ENCODE data around the gene SCMH1.
A peak's percentile ranks its signal among the peaks of the same experiment; 100 is the strongest.
"Not testable (repeated sequence)": the region's sequence is repeated elsewhere in the genome, so short reads cannot be mapped to it uniquely, and the experiment has no call there.

SCMH1 gene

GRCh38 chr1:41226815-41227434 is 15.2 kb downstream of the SCMH1 start:
- FAIRE-seq (no peak), DNase-seq (ENCODE audit: insufficient read length) (no peak)
- no peak for TF ChIP-seq TAF1 (IDR thresholded peaks at IDR 0.05; ENCODE audit: borderline replicate concordance, low read depth, low read length)
- no peak for TF ChIP-seq POLR2AphosphoS5 (IDR thresholded peaks at IDR 0.05; ENCODE audit: low read depth, low read length)
- TF ChIP-seq POLR2A (IDR thresholded peaks at IDR 0.05; ENCODE audit: low read depth, low read length): no peak

GRCh38 chr1:41225495-41225894 is 16.6 kb downstream of the SCMH1 start:
- DNase-seq (ENCODE audit: insufficient read length) (no peak), FAIRE-seq (no peak)
- TF ChIP-seq TAF1 (IDR thresholded peaks at IDR 0.05; ENCODE audit: borderline replicate concordance, low read depth, low read length) (no peak), POLR2AphosphoS5 (IDR thresholded peaks at IDR 0.05; ENCODE audit: low read depth, low read length) (no peak), POLR2A (IDR thresholded peaks at IDR 0.05; ENCODE audit: low read depth, low read length) (no peak)

GRCh38 chr1:41222496-41222895 is 19.6 kb downstream of the SCMH1 start:
- DNase-seq (ENCODE audit: insufficient read length) (no peak), FAIRE-seq (peak; percentile 84)
- TF ChIP-seq TAF1 (IDR thresholded peaks at IDR 0.05; ENCODE audit: borderline replicate concordance, low read depth, low read length) (no peak), POLR2A (IDR thresholded peaks at IDR 0.05; ENCODE audit: low read depth, low read length) (no peak), POLR2AphosphoS5 (IDR thresholded peaks at IDR 0.05; ENCODE audit: low read depth, low read length) (no peak)

GRCh38 chr1:41221995-41222394 is 20.1 kb downstream of the SCMH1 start:
- DNase-seq (ENCODE audit: insufficient read length) (no peak), FAIRE-seq (no peak)
- TF ChIP-seq POLR2A (IDR thresholded peaks at IDR 0.05; ENCODE audit: low read depth, low read length): no peak
- no peak for TF ChIP-seq TAF1 (IDR thresholded peaks at IDR 0.05; ENCODE audit: borderline replicate concordance, low read depth, low read length)
- no peak for TF ChIP-seq POLR2AphosphoS5 (IDR thresholded peaks at IDR 0.05; ENCODE audit: low read depth, low read length)

DNA sequence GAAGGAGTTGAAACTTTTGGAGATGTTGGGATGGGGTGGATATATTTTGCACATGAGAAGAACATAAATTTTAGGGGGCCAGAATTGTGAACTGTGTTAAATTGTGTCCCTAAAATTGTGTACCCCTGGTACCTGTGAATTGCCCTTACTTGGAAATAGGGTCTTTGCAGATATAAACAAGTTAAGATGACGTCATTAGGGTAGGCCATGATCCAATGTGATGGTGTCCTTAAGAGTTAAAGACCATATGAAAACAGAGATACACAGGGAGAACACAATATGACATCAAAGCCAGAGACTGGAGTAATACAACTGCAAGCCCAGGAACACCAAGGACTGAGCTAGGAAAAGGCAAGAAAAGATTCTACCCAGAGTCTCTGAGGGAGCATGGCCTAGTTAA is 24.0 kb downstream of the SCMH1 start:
- FAIRE-seq (no peak), DNase-seq (ENCODE audit: insufficient read length) (no peak)
- TF ChIP-seq POLR2AphosphoS5 (IDR thresholded peaks at IDR 0.05; ENCODE audit: low read depth, low read length) (no peak), POLR2A (IDR thresholded peaks at IDR 0.05; ENCODE audit: low read depth, low read length) (no peak), TAF1 (IDR thresholded peaks at IDR 0.05; ENCODE audit: borderline replicate concordance, low read depth, low read length) (no peak)

GRCh38 chr1:41217441-41217840 is 24.7 kb downstream of the SCMH1 start:
- FAIRE-seq: no peak
- no peak for DNase-seq (ENCODE audit: insufficient read length)
- TF ChIP-seq POLR2AphosphoS5 (IDR thresholded peaks at IDR 0.05; ENCODE audit: low read depth, low read length) (no peak), TAF1 (IDR thresholded peaks at IDR 0.05; ENCODE audit: borderline replicate concordance, low read depth, low read length) (no peak), POLR2A (IDR thresholded peaks at IDR 0.05; ENCODE audit: low read depth, low read length) (no peak)

GRCh38 chr1:41215623-41216022 is 26.5 kb downstream of the SCMH1 start:
- DNase-seq (ENCODE audit: insufficient read length) (no peak), FAIRE-seq (no peak)
- TF ChIP-seq TAF1 (IDR thresholded peaks at IDR 0.05; ENCODE audit: borderline replicate concordance, low read depth, low read length): no peak
- TF ChIP-seq POLR2AphosphoS5 (IDR thresholded peaks at IDR 0.05; ENCODE audit: low read depth, low read length): no peak
- no peak for TF ChIP-seq POLR2A (IDR thresholded peaks at IDR 0.05; ENCODE audit: low read depth, low read length)

- no peak for DNase-seq (ENCODE audit: insufficient read length)
- FAIRE-seq: no peak
- TF ChIP-seq TAF1 (IDR thresholded peaks at IDR 0.05; ENCODE audit: borderline replicate concordance, low read depth, low read length) (no peak), POLR2A (IDR thresholded peaks at IDR 0.05; ENCODE audit: low read depth, low read length) (no peak), POLR2AphosphoS5 (IDR thresholded peaks at IDR 0.05; ENCODE audit: low read depth, low read length) (no peak)
These were observed 28.8 kb downstream of the SCMH1 start for GRCh38 chr1:41213341-41213740.

GRCh38 chr1:41211608-41212007 is 30.5 kb downstream of the SCMH1 start:
- DNase-seq (ENCODE audit: insufficient read length); FAIRE-seq: not testable (repeated sequence)

DNA sequence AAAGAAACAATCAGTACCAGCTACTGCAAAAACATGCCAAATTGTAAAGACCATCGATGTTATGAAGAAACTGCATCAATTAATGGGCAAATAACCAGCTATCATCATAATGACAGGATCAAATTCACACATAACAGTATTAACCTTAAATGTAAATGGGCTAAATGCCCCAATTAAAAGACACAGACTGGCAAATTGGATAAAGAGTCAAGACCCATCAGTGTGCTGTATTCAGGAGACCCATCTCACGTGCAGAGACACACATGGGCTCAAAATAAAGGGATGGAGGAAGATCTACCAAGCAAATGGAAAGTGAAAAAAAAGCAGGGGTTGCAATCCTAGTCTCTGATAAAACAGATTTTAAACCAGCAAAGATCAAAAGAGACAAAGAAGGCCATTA is 35.1 kb downstream of the SCMH1 start:
- not testable (repeated sequence) for FAIRE-seq

GRCh38 chr1:41200728-41201127 is 41.4 kb downstream of the SCMH1 start:
- no peak for DNase-seq (ENCODE audit: insufficient read length)
- no peak for FAIRE-seq
- no peak for TF ChIP-seq POLR2AphosphoS5 (IDR thresholded peaks at IDR 0.05; ENCODE audit: low read depth, low read length)

More for the DNA sequence above, 35.1 kb downstream of the SCMH1 start:
- DNase-seq (ENCODE audit: insufficient read length): not testable (repeated sequence)

DNA sequence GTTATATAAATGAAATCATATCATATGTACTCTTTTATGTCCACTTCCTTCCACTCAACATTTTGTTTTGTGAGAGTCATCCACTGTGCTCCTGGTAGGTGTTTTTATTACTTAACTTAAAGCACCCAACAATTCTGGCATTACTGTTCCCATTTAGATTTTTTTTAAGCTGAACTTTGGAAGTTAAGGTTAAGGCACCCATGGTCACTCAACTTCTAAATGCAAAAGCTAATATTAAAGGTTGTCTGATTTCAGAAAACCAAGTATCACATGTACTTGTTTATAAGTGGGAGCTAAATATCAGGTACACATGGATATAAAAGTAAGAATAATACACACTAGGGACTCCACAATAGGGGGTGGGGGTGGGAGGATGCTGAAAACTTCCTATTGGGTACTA is 42.7 kb downstream of the SCMH1 start:
- TF ChIP-seq POLR2AphosphoS5 (IDR thresholded peaks at IDR 0.05; ENCODE audit: low read depth, low read length): no peak
- no peak for TF ChIP-seq POLR2A (IDR thresholded peaks at IDR 0.05; ENCODE audit: low read depth, low read length)
- TF ChIP-seq TAF1 (IDR thresholded peaks at IDR 0.05; ENCODE audit: borderline replicate concordance, low read depth, low read length): no peak
- FAIRE-seq (no peak), DNase-seq (ENCODE audit: insufficient read length) (no peak)

DNA sequence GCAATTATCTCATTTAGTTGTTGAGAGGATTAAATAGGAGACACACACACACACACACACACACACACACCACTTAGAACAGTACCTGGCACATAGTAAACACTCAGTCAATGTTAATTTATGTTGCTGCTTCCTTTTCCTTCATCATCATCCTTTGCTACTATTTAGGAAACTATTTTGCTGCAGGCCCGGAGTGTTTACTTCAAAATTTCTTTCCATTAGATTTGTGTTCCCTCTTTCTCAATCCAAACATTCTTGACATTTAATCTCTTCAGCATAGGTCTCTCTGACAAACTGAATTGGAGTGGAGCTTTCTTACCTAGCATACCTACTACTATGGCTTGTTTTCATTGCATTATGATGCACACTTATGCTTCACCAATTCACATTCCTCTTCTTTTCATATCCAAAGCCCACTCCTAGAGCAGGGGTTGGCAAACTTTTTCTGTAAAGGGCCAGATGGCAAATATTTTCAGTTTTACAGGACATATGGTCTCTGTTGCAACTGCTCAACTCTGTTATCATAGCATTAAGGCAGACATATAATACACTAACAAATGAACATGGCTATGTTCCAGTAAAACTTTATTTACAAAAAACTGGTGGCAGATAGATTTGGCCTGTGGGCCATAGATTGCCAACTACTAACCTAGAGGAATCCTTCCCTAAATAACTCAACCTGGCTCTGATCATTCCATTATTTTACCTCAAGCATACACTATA is 49.5 kb downstream of the SCMH1 start:
- no peak for FAIRE-seq

More for the DNA sequence above, 49.5 kb downstream of the SCMH1 start:
- TF ChIP-seq POLR2AphosphoS5 (IDR thresholded peaks at IDR 0.05; ENCODE audit: low read depth, low read length) (no peak), TAF1 (IDR thresholded peaks at IDR 0.05; ENCODE audit: borderline replicate concordance, low read depth, low read length) (no peak), POLR2A (IDR thresholded peaks at IDR 0.05; ENCODE audit: low read depth, low read length) (no peak)
- DNase-seq (ENCODE audit: insufficient read length): no peak
